Measurements from ENCODE around the gene ECI2.
A peak's percentile ranks its signal among the peaks of the same experiment; 100 is the strongest.

DNA sequence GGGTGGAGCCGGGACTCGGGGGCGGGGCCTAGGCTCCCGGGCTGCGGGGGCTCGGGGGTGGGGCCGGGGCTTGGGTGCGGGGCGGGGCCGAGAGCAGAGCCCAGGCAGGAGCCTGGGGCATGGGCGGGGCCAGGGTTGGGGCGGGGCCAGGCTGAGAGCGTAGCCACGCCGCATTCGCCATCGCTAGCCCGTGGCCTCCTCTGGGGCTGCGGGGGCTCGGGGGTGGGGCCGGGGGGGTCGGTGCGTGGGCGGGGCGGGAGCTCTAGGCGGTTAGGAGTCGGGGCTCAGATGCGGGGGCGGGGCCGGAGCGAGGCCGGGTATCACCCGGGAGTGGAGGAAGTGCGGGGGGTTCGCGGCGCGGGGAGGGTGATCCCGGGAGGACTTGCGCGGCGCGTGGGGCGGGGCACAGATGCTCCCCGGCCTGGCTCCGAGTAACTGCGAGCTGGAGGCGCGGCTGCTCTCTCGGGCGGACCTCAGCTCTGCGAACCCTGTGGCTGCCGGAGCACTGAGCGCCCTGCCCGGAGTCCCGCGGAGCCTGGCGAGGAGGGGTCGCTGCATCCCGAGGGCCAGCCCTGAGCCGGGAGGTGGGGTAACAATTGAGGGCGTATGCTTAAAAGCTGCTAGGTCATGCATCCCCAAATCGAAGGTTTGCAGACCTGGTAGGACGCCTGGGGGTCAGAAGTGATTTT, 434 bp upstream of the ECI2 start:
- TF ChIP-seq, protein P1, sequence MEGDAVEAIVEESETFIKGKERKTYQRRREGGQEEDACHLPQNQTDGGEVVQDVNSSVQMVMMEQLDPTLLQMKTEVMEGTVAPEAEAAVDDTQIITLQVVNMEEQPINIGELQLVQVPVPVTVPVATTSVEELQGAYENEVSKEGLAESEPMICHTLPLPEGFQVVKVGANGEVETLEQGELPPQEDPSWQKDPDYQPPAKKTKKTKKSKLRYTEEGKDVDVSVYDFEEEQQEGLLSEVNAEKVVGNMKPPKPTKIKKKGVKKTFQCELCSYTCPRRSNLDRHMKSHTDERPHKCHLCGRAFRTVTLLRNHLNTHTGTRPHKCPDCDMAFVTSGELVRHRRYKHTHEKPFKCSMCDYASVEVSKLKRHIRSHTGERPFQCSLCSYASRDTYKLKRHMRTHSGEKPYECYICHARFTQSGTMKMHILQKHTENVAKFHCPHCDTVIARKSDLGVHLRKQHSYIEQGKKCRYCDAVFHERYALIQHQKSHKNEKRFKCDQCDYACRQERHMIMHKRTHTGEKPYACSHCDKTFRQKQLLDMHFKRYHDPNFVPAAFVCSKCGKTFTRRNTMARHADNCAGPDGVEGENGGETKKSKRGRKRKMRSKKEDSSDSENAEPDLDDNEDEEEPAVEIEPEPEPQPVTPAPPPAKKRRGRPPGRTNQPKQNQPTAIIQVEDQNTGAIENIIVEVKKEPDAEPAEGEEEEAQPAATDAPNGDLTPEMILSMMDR (IDR thresholded peaks at IDR 0.05): peak; percentile 4
- TF ChIP-seq EZH2phosphoT487 (IDR thresholded peaks at IDR 0.05): no peak
